ENCODE data around the gene CORO7.

The CORO7 gene

DNA sequence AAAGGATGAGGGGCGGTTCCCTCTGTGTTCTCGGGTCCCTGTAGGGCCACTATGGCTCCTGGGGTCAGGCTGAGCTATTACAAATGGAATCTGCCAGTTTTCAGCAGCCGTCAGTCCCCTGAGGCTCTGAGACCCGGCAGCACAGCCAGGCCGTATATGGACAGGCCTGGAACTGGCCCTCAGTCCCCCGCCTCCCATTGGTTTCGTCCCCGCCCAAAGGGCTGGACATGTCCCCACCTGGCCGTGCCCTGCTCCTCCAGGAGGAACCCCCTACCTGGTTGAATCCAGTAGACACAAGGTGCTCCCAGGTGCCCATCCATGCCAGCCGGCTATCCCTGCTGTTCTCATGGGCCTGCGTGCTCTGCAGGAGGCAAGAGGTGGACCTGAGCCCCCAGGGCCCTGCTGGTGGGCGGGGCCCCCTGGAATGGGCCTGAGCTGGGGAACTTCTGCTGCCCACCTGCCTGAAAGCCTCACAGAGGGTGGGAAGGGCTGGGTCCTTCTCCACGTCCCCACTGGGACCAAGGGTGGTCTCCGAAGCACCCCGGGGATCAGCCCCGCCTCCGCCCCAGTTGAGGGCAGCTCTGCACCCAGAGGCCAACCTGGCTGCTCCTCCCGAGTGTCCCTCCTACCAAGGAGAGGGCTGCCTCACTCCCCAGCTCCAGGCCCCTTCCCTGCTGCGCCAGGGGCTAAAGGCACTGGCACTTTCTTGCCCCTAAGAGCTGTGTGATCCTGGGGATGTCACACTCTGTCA, 27.9 kb downstream of the CORO7 start:
- Histone ChIP-seq H3K9me3 (no peaks in the 10 kb centered on the region), H3K4me3 (ENCODE audit: low read depth, low read length) (no peak overlapping the region), H3K36me3 (peaks cover 4% of the 10 kb centered on the region; the same call in 1 of the 2 replicates), H3K27me3 (no peaks in the 10 kb centered on the region), H3K4me1 (peaks cover 54% of the 10 kb centered on the region)
- peak; percentile 16 for DNase-seq
- TF ChIP-seq, protein P1, sequence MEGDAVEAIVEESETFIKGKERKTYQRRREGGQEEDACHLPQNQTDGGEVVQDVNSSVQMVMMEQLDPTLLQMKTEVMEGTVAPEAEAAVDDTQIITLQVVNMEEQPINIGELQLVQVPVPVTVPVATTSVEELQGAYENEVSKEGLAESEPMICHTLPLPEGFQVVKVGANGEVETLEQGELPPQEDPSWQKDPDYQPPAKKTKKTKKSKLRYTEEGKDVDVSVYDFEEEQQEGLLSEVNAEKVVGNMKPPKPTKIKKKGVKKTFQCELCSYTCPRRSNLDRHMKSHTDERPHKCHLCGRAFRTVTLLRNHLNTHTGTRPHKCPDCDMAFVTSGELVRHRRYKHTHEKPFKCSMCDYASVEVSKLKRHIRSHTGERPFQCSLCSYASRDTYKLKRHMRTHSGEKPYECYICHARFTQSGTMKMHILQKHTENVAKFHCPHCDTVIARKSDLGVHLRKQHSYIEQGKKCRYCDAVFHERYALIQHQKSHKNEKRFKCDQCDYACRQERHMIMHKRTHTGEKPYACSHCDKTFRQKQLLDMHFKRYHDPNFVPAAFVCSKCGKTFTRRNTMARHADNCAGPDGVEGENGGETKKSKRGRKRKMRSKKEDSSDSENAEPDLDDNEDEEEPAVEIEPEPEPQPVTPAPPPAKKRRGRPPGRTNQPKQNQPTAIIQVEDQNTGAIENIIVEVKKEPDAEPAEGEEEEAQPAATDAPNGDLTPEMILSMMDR (IDR thresholded peaks at IDR 0.05; ENCODE audit: low read depth, low read length) = no peak

DNA sequence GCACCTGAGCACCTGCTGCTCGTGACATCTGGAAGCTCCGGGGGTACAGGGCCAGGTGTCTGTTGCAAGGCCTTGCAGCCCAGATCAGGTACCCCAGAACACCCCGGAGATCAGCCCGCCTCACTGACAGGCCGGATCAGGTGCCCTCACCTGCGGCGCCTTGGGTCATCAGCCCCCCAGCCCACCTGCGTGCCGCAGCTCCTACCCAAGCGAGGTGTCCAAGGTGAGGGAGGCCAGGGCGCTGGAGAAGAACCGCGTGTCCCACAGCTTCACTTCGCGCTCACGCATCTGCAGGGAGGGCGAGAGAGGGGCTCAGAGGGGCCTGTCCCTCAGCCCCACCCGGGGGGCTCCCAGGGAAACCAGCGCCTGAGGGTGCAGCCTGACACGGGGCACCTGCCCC, 28.6 kb downstream of the CORO7 start:
- H3K4me1 ChIP-seq = peaks cover 48% of the 10 kb centered on the region

DNA sequence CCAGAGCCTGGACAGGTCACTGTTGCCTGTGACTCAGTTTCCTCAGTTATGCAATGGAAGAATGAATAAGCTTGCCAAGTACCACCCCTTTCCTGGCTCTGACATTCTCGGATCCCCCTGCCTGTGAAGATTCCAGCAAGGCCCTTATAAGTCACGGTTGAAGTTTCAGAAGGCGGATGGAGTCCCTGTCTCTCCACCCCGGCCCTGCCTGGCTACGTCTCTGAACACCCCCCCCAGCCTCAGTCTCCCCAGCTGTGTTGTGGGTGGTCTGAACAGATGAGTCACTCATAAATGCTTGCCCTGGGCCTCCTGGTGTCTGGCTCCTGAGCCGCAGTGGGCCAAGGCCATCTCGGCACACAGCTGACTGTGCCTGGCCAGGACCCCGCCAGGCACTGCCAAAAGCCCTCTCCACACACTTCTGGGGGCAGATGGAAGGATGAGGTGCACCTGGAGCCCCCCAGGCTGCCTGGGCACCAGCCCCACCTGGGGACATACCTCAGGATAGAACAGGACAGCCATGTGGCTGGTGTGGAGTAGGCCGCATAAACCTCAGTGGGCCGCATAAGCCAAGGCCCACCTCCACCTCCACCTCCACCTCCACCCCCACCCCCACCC, 29.3 kb downstream of the CORO7 start:
- peaks cover 14% of the 10 kb centered on the region for H3K36me3 ChIP-seq
- peak; percentile 11 for DNase-seq
- H3K27me3 ChIP-seq = no peaks in the 10 kb centered on the region
- TF ChIP-seq, protein P1 (IDR thresholded peaks at IDR 0.05; ENCODE audit: low read depth, low read length) = no peak
- H3K4me1 ChIP-seq = peaks cover 42% of the 10 kb centered on the region
- H3K9me3 ChIP-seq = no peaks in the 10 kb centered on the region
- no peak overlapping the region for H3K4me3 ChIP-seq (ENCODE audit: low read depth, low read length)

More for the DNA sequence above, 28.6 kb downstream of the CORO7 start:
- no peak for DNase-seq
- Histone ChIP-seq H3K4me3 (ENCODE audit: low read depth, low read length) (no peak overlapping the region), H3K36me3 (peaks cover 6% of the 10 kb centered on the region; the same call in 1 of the 2 replicates), H3K27me3 (no peaks in the 10 kb centered on the region), H3K9me3 (no peaks in the 10 kb centered on the region)
- TF ChIP-seq, protein P1 (IDR thresholded peaks at IDR 0.05; ENCODE audit: low read depth, low read length) = no peak

DNA sequence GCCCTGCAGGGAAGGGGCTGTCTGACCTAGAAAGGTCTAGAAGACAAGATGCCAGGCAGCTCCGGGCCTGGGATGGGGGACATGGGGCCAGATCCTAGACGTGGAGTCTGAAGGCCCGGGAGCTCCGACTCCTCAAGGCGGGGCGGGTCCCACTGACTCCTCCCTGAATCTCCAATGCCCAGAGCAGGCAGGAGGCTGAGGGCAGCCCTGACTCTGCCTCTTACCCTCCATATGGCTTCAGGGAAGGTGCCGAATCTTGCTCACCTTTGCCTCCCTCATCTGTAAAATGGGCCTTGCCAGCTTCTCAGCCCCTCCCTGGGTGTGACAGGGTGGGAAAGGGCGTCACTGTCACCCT, 30.0 kb downstream of the CORO7 start:
- Histone ChIP-seq H3K9me3 (no peaks in the 10 kb centered on the region), H3K36me3 (peaks cover 20% of the 10 kb centered on the region), H3K4me3 (ENCODE audit: low read depth, low read length) (no peak overlapping the region), H3K27me3 (no peaks in the 10 kb centered on the region), H3K4me1 (peaks cover 35% of the 10 kb centered on the region)
- TF ChIP-seq, protein P1 (IDR thresholded peaks at IDR 0.05; ENCODE audit: low read depth, low read length) = no peak
- DNase-seq = peak; percentile 21

DNA sequence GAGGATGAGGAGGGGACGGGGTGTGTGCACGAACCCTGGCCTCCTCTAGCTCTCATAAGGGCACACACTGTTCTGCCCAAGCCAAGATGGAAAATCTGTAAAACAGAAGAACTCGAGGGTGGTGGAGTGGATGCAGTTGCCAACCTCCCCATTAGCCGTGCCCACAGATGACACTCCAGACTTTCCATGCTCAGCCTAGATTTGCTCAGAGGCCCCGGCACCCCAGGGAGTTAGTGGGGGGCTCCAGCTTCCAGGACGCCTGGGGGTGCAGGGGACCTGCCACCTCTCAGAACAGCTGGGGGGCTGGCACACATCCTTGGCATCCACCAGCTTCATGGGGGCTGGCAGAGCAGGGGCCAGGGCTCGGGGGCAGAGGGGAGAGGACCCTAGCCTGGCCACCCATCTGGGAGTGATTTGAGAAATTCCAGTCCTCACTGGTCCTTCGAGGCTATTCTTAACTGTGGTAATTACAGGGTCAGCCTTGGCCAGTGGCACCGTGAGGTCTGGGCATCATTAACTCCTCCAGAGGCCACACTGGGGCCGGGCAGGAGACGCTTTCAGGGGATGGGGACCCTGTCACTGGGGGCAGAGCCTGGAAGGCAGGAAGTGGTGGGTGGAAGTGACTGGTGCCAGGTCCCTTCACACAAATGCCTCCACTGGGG, 30.5 kb downstream of the CORO7 start:
- Histone ChIP-seq H3K4me1 (peaks cover 32% of the 10 kb centered on the region), H3K27me3 (no peaks in the 10 kb centered on the region), H3K9me3 (no peaks in the 10 kb centered on the region), H3K36me3 (peaks cover 25% of the 10 kb centered on the region), H3K4me3 (ENCODE audit: low read depth, low read length) (no peak overlapping the region)
- TF ChIP-seq, protein P1 (IDR thresholded peaks at IDR 0.05; ENCODE audit: low read depth, low read length) = no peak
- DNase-seq = no peak
